D721Med (cell line): ENCODE data around the gene XPOT.
A peak's percentile ranks its signal among the peaks of the same experiment; 100 is the strongest.

Experiments
- DNase-seq: peaks from one replicate; pipeline ENCODE4 v3.0.0; 2011; ENCODE audit warnings: low spot score; ENCODE audit not compliant: insufficient read length
- FAIRE-seq: peaks from 2 replicates; lab custom pipeline; 2011; peaks lifted over from hg19 to GRCh38; lab: Jason Lieb, UNC
- CTCF ChIP-seq: IDR thresholded peaks from 2 replicates; pipeline ENCODE4 v1.5.1; 2012; ENCODE audit warnings: mild to moderate bottlenecking, control low read depth; ENCODE audit not compliant: insufficient read depth; ENCODE audit errors: missing control alignments

Gene XPOT

GRCh38 chr12:64445490-64445889 is 41.3 kb downstream of the XPOT start:
- FAIRE-seq (no peak), DNase-seq (no peak)
- no peak for TF ChIP-seq CTCF

GRCh38 chr12:64446295-64446694 is 42.1 kb downstream of the XPOT start:
- FAIRE-seq, result no peak
- no peak for DNase-seq
- no peak for TF ChIP-seq CTCF

- no peak for FAIRE-seq
- no peak for TF ChIP-seq CTCF
These were observed 46.0 kb downstream of the XPOT start for GRCh38 chr12:64450057-64450640.

GRCh38 chr12:64450711-64451486 is 46.7 kb downstream of the XPOT start:
- DNase-seq (no peak), FAIRE-seq (peak; percentile 29)
- TF ChIP-seq CTCF, result no peak

More at GRCh38 chr12:64450057-64450640, 46.0 kb downstream of the XPOT start:
- no peak for DNase-seq

- no peak for FAIRE-seq
- TF ChIP-seq CTCF, result no peak
- peak; percentile 43 for DNase-seq
These were observed 47.7 kb downstream of the XPOT start, which contains the start of gene TBK1 for GRCh38 chr12:64451687-64452558. Gene TBK1, plus strand, starts transcription at chr12:64452120. Its CDS starts 3,751 bp downstream, at chr12:64455871.

- DNase-seq (no peak), FAIRE-seq (no peak)
- TF ChIP-seq CTCF, result no peak
These were observed 48.6 kb downstream of the XPOT start for GRCh38 chr12:64452559-64453329.
